ENCODE measurements around the gene ABTB2. TPM values are rescaled to one million over a fixed set of nuclear protein-coding genes. Genes with fewer than 3 reads are reported as not detected.

Gene ABTB2
- total RNA-seq, 1 experiment from 2014 or later = 3.6 TPM

- intact Hi-C loops (cut with micrococcal nuclease; ENCODE audit: unreplicated experiment) = no loop called here
- Mint-ChIP-seq H3K4me3 (ENCODE audit: unreplicated experiment) (no peak overlapping the region), H3K27ac (ENCODE audit: unreplicated experiment) (no peak overlapping the region), H3K4me1 (ENCODE audit: low read depth, unreplicated experiment) (peaks cover 7% of the 10 kb centered on the region), H3K27me3 (ENCODE audit: insufficient read depth, unreplicated experiment) (no peaks in the 10 kb centered on the region), H3K9me3 (ENCODE audit: unreplicated experiment) (no peaks in the 10 kb centered on the region), H3K36me3 (ENCODE audit: insufficient read depth, unreplicated experiment) (no peaks in the 10 kb centered on the region)
- no peak for TF ChIP-seq CTCF (IDR thresholded peaks at IDR 0.05; ENCODE audit: insufficient read depth in 1 of 2, low read depth in 1 of 2, low read length in 1 of 2, severe bottlenecking in 1 of 2, unreplicated experiment in 1 of 2)
- H3K4me1 ChIP-seq = no peaks in the 10 kb centered on the region
- no peaks in the 10 kb centered on the region for H3K36me3 ChIP-seq (ENCODE audit: control insufficient read depth, insufficient read depth, low read length)
- no peak for DNase-seq
- H3K4me3 ChIP-seq (ENCODE audit: low read depth, low read length) = no peak overlapping the region
- POLR2A ChIA-PET = no interaction called here
- CTCF ChIA-PET = no interaction called here
- BruUV-seq (replicated peaks) = no TSS peak
- no peaks in the 10 kb centered on the region for H3K27me3 ChIP-seq (replicated peaks; ENCODE audit: control insufficient read depth, insufficient read depth, low read length)
- H3K9me3 ChIP-seq = no peaks in the 10 kb centered on the region
Observed at GRCh38 chr11:34189191-34189590, 168.6 kb downstream of the ABTB2 start.

DNA sequence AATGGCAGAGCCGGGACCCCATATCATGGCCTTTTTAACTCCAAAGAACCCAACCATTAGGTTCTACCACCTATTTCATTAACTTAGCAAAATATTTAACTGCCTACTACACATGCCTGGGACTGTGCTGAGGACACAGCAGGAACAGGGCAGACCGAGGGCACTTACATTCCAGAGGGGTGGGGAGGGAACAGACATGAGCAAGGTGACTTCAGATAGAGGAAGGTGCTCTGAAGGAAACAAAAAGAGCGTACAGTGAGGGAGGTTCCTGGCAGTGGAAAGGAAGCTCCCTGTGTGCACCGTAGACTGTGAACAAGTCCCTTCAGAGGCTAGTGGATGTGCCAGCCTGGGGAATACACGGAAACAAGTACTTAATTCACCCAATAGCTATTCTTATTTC, 169.6 kb downstream of the ABTB2 start:
- Histone ChIP-seq H3K9me3 (no peaks in the 10 kb centered on the region), H3K4me1 (no peaks in the 10 kb centered on the region), H3K36me3 (ENCODE audit: control insufficient read depth, insufficient read depth, low read length) (no peaks in the 10 kb centered on the region), H3K4me3 (ENCODE audit: low read depth, low read length) (no peak overlapping the region), H3K27me3 (replicated peaks; ENCODE audit: control insufficient read depth, insufficient read depth, low read length) (no peaks in the 10 kb centered on the region)
- Mint-ChIP-seq H3K27ac (ENCODE audit: unreplicated experiment) (no peak overlapping the region), H3K4me3 (ENCODE audit: unreplicated experiment) (no peak overlapping the region), H3K36me3 (ENCODE audit: insufficient read depth, unreplicated experiment) (no peaks in the 10 kb centered on the region), H3K4me1 (ENCODE audit: low read depth, unreplicated experiment) (peaks cover 7% of the 10 kb centered on the region), H3K9me3 (ENCODE audit: unreplicated experiment) (no peaks in the 10 kb centered on the region), H3K27me3 (ENCODE audit: insufficient read depth, unreplicated experiment) (no peaks in the 10 kb centered on the region)
- intact Hi-C loops (cut with micrococcal nuclease; ENCODE audit: unreplicated experiment) = no loop called here
- no peak for TF ChIP-seq CTCF (IDR thresholded peaks at IDR 0.05; ENCODE audit: insufficient read depth in 1 of 2, low read depth in 1 of 2, low read length in 1 of 2, severe bottlenecking in 1 of 2, unreplicated experiment in 1 of 2)
- POLR2A ChIA-PET = no interaction called here
- CTCF ChIA-PET = interaction anchor here (0.6 kb wide), 1 partner anchor 227 kb away, joined by 3 read pairs; no protein-coding TSS in a partner anchor
- no peak for DNase-seq
- no TSS peak for BruUV-seq (replicated peaks)

- no TSS peak for BruUV-seq (replicated peaks)
- CTCF ChIA-PET = interaction anchor here (1.7 kb wide), 1 partner anchor 12 kb away, joined by 9 read pairs; no protein-coding TSS in a partner anchor
- Mint-ChIP-seq H3K27ac (ENCODE audit: unreplicated experiment) (no peak overlapping the region), H3K9me3 (ENCODE audit: unreplicated experiment) (no peaks in the 10 kb centered on the region), H3K27me3 (ENCODE audit: insufficient read depth, unreplicated experiment) (no peaks in the 10 kb centered on the region), H3K4me3 (ENCODE audit: unreplicated experiment) (no peak overlapping the region), H3K36me3 (ENCODE audit: insufficient read depth, unreplicated experiment) (no peaks in the 10 kb centered on the region), H3K4me1 (ENCODE audit: low read depth, unreplicated experiment) (peaks cover 7% of the 10 kb centered on the region)
- Histone ChIP-seq H3K4me1 (no peaks in the 10 kb centered on the region), H3K36me3 (ENCODE audit: control insufficient read depth, insufficient read depth, low read length) (no peaks in the 10 kb centered on the region), H3K4me3 (ENCODE audit: low read depth, low read length) (no peak overlapping the region), H3K27me3 (replicated peaks; ENCODE audit: control insufficient read depth, insufficient read depth, low read length) (no peaks in the 10 kb centered on the region), H3K9me3 (no peaks in the 10 kb centered on the region)
- POLR2A ChIA-PET = no interaction called here
- TF ChIP-seq CTCF (IDR thresholded peaks at IDR 0.05; ENCODE audit: insufficient read depth in 1 of 2, low read depth in 1 of 2, low read length in 1 of 2, severe bottlenecking in 1 of 2, unreplicated experiment in 1 of 2) = no peak
- no peak for DNase-seq
- intact Hi-C loops (cut with micrococcal nuclease; ENCODE audit: unreplicated experiment) = no loop called here
Observed at GRCh38 chr11:34185926-34186841, 171.6 kb downstream of the ABTB2 start.

All from Caco-2 (cell line).